Endothelial cell of umbilical vein (primary cell): Measurements from ENCODE around the gene MATN1. TPM values are rescaled to one million over a fixed set of nuclear protein-coding genes. Genes with fewer than 3 reads are reported as not detected.

Source experiments
- BruUV-seq: library from RNA; stranded (reverse); fragments of 400-500 nt; replicated peaks from 2 replicates; lab custom pipeline; 2021; lab: Mats Ljungman, UMichigan
- CTCF ChIA-PET: fragments of 300-600, 350-600 bp; sonication (Branson Sonifier 250); formaldehyde crosslinking; loops from one replicate; lab custom pipeline; 2021; ENCODE audit warnings: antibody characterized with exemption, inconsistent platforms; lab: Charles Lee
- POLR2A ChIA-PET: fragments of 300-600, 350-600 bp; sonication (Branson Sonifier 250); formaldehyde crosslinking; loops from one replicate; lab custom pipeline; 2021; ENCODE audit warnings: antibody characterized with exemption, inconsistent platforms; lab: Charles Lee
- DNase-seq: peaks from one replicate; pipeline ENCODE4 v3.0.0-alpha.2; 2011; ENCODE audit warnings: low read depth, low spot score
- FAIRE-seq: peaks from 2 replicates; lab custom pipeline; 2011; peaks lifted over from hg19 to GRCh38; lab: Jason Lieb, UNC
- H2AFZ ChIP-seq: 2 replicates; pipeline ENCODE4 v1.6.0; 2012; ENCODE audit warnings: low read depth, low read length, control low read depth, inconsistent platforms
- H3K27ac ChIP-seq: 2 replicates; pipeline ENCODE4 v1.5.1; 2011; ENCODE audit warnings: low read depth, mild to moderate bottlenecking, control low read depth, low read length, moderate library complexity; ENCODE audit not compliant: insufficient read depth
- H3K27me3 ChIP-seq, 2 experiments: 2 replicates each; pipeline versions ENCODE4 v1.6.0 to v1.6.1; 2011; ENCODE audit warnings: low read length in 2 of 2, mixed read lengths in 1 of 2; ENCODE audit not compliant: control insufficient read depth in 2 of 2, insufficient read depth in 2 of 2
- H3K36me3 ChIP-seq, 2 experiments: 2 replicates in 1 of 2; 3 replicates in 1 of 2; pipeline ENCODE4 v1.5.1; 2011; ENCODE audit warnings: low read length in 2 of 2, mild to moderate bottlenecking in 1 of 2, moderate library complexity in 1 of 2; ENCODE audit not compliant: control insufficient read depth in 2 of 2, insufficient read depth in 2 of 2; ENCODE audit errors: extremely low read depth in 1 of 2
- H3K4me1 ChIP-seq: 3 replicates; pipeline ENCODE4 v1.5.1; 2011; ENCODE audit warnings: mild to moderate bottlenecking, low read length; ENCODE audit not compliant: control insufficient read depth, insufficient read depth; ENCODE audit errors: extremely low read depth
- H3K4me2 ChIP-seq: 2 replicates; pipeline ENCODE4 v1.6.1; 2011; ENCODE audit warnings: low read length, control low read depth, mixed read lengths; ENCODE audit not compliant: insufficient read depth
- H3K4me3 ChIP-seq, 3 experiments: fragments of 200-600 bp in 1 of 3; sonication (generic), shearing (Covaris generic) in 1 of 3; replicated peaks in 1 of 3; 2 replicates each; pipeline ENCODE4 v1.5.1; 2011 to 2016; ENCODE audit warnings: control low read depth in 3 of 3, low read length in 3 of 3, mild to moderate bottlenecking in 2 of 3, inconsistent platforms in 1 of 3, low read depth in 1 of 3, moderate library complexity in 1 of 3; ENCODE audit not compliant: insufficient read depth in 1 of 3
- H3K79me2 ChIP-seq: 2 replicates; pipeline ENCODE4 v1.6.0; 2012; ENCODE audit warnings: low read length, inconsistent platforms; ENCODE audit not compliant: control insufficient read depth, insufficient read depth
- H3K9ac ChIP-seq: replicated peaks from 2 replicates; pipeline ENCODE3; 2011; ENCODE audit warnings: low read length, control low read depth; ENCODE audit not compliant: insufficient read depth; ENCODE audit errors: extremely low read depth
- H3K9me1 ChIP-seq: replicated peaks from 3 replicates; pipeline ENCODE4 v1.6.0; 2011; ENCODE audit warnings: mild to moderate bottlenecking, low read length; ENCODE audit not compliant: control insufficient read depth, insufficient read depth; ENCODE audit errors: extremely low read depth
- H3K9me3 ChIP-seq: replicated peaks from 2 replicates; pipeline ENCODE4 v1.5.1; 2012; ENCODE audit warnings: low read length, inconsistent platforms; ENCODE audit not compliant: control insufficient read depth, insufficient read depth
- H4K20me1 ChIP-seq: replicated peaks from 2 replicates; pipeline ENCODE3; 2011; ENCODE audit warnings: mild to moderate bottlenecking, low read length; ENCODE audit not compliant: control insufficient read depth, insufficient read depth; ENCODE audit errors: extremely low read depth
- EZH2 ChIP-seq: IDR thresholded peaks from 2 replicates; pipeline ENCODE4 v1.6.1; 2012; ENCODE audit warnings: borderline replicate concordance, low read depth, mild to moderate bottlenecking, moderate library complexity, low read length, inconsistent platforms; ENCODE audit not compliant: severe bottlenecking
- GATA2 ChIP-seq: IDR thresholded peaks from 2 replicates; pipeline ENCODE4 v1.7.0; 2011; ENCODE audit warnings: low read depth, mild to moderate bottlenecking, moderate library complexity, mixed read lengths, low read length; ENCODE audit not compliant: insufficient read length, insufficient read depth
- JUN ChIP-seq: IDR thresholded peaks from 2 replicates; pipeline ENCODE4 v1.6.1; 2011; ENCODE audit warnings: borderline replicate concordance, low read depth; ENCODE audit not compliant: insufficient read length, insufficient read depth
- MAX ChIP-seq: IDR thresholded peaks from 2 replicates; pipeline ENCODE4 v1.6.1; 2011; ENCODE audit not compliant: insufficient read depth, insufficient read length
- MYC ChIP-seq: IDR thresholded peaks from one replicate; pipeline ENCODE4 v1.6.1; 2011; ENCODE audit warnings: mild to moderate bottlenecking, low read depth, low read length
- POLR2A ChIP-seq: IDR thresholded peaks from 2 replicates; pipeline ENCODE4 v1.6.1; 2012; ENCODE audit warnings: low read depth, mild to moderate bottlenecking, control low read depth, low read length
- dilution Hi-C: fragments of 300-500 bp; cut with MboI; formaldehyde crosslinking; loops from one replicate; pipeline ENCODE4 v1.15.0; 2019; ENCODE audit warnings: low sequenced_read_pairs; ENCODE audit not compliant: extremely low pct_ligation_motif_present
- intact Hi-C: fragments of 100-400 bp; cut with micrococcal nuclease; formaldehyde crosslinking; loops from one replicate; pipeline ENCODE4 v1.10.0; 2022
- polyA plus RNA-seq, 4 experiments: library from polyadenylated mRNA; depleted of rRNA in 3 of 4; stranded (reverse) in 3 of 4; unstranded in 1 of 4; fragments of >200 nt; gene quantifications; 2 replicates each; pipeline versions ENCODE4 v1.2.1 to v1.2.3, GENCODE V29; 2011 to 2012; ENCODE audit warnings: missing spikeins in 1 of 4
- total RNA-seq: library from RNA; stranded (reverse); gene quantifications from 2 replicates; pipeline ENCODE4 v1.2.3, GENCODE V29; 2021

The MATN1 gene
- total and polyA plus RNA-seq, 2 donors (not counting 3 experiments of a cell fraction or from before 2014, with no cell fraction given): 0.29 to 0.36 TPM

DNA sequence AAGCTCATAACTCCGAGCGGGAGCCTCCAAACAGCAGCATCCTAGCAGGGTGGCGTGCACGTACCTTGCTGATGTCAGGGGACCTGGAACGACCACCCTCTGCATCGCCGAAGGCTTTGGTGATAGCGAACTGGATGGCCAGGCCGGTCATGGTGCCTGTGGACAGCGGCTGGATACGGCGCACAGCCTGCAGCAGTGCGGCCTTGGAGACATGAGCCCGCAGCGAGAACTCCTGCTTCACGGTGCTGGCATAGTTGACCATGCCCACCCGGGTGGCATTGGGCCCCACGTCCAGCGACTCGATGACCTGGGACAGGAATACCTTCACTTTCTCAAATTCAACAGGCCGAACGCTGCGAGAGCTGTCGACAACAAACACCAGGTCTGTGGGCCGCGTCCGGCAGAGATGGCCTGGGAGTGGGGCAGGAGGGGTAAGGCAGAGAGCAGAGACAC lies 2.0 kb downstream of the MATN1 start:
- Histone ChIP-seq H3K36me3 (no peaks in the 10 kb centered on the region), H3K9me3 (no peaks in the 10 kb centered on the region), H3K9me1 (no peaks in the 10 kb centered on the region), H3K4me2 (no peak overlapping the region), H2AFZ (no peak overlapping the region), H3K27me3 (no peaks in the 10 kb centered on the region), H3K4me1 (peaks cover 5% of the 10 kb centered on the region), H3K4me3 (no peak overlapping the region), H3K9ac (no peak overlapping the region), H3K27ac (no peak overlapping the region), H4K20me1 (no peaks in the 10 kb centered on the region), H3K79me2 (no peaks in the 10 kb centered on the region)
- intact Hi-C loops: no loop called here
- ChIA-PET POLR2A (no interaction called here), CTCF (interaction anchor here (1.8 to 9.0 kb wide), 3 partner anchors 44 to 190 kb away, joined by 4 to 726 read pairs (median 66); no protein-coding TSS in a partner anchor)
- dilution Hi-C loops: no loop called here
- no peak for TF ChIP-seq GATA2
- TF ChIP-seq EZH2: no peak
- no peak for TF ChIP-seq MYC
- TF ChIP-seq MAX: no peak
- no peak for TF ChIP-seq POLR2A
- no peak for TF ChIP-seq JUN
- DNase-seq (no peak), FAIRE-seq (no peak)
- BruUV-seq: no TSS peak
